Chondrocyte (in vitro differentiated cells): ENCODE results near the gene LILRA5. TPM values are rescaled to one million over a fixed set of nuclear protein-coding genes. Genes with fewer than 3 reads are reported as not detected.
"Not testable (repeated sequence)": the region's sequence is repeated elsewhere in the genome, so short reads cannot be mapped to it uniquely, and the experiment has no call there.

Experiments
- DNase-seq: peaks from one replicate; pipeline ENCODE4 v3.0.0; 2021; ENCODE audit warnings: mixed read lengths, low spot score
- H3K27ac Mint-ChIP-seq: one replicate; pipeline ENCODE4 v1.8.0; 2021; ENCODE audit warnings: mild to moderate bottlenecking, moderate library complexity, mixed read lengths; ENCODE audit not compliant: unreplicated experiment
- H3K27me3 Mint-ChIP-seq: 2 replicates; pipeline ENCODE4 v1.8.0; 2021; ENCODE audit warnings: low read depth, mixed read lengths
- H3K36me3 Mint-ChIP-seq: 2 replicates; pipeline ENCODE4 v1.8.0; 2021; ENCODE audit warnings: low read depth, mixed read lengths
- H3K4me1 Mint-ChIP-seq: 2 replicates; pipeline ENCODE4 v1.8.0; 2021; ENCODE audit warnings: low read depth, mild to moderate bottlenecking, mixed read lengths
- H3K4me3 Mint-ChIP-seq: one replicate; pipeline ENCODE4 v1.8.0; 2021; ENCODE audit warnings: mild to moderate bottlenecking, moderate library complexity, mixed read lengths; ENCODE audit not compliant: unreplicated experiment
- H3K9me3 Mint-ChIP-seq: 2 replicates; pipeline ENCODE4 v1.8.0; 2021; ENCODE audit warnings: low read depth, mixed read lengths
- total RNA-seq: library from RNA; stranded (reverse); gene quantifications from 3 replicates; pipeline ENCODE4 v1.2.1, GENCODE V29; 2021
- TF ChIP-seq, protein P1 (sequence below): fragments of 200-600 bp; sonication (generic); IDR thresholded peaks from 2 replicates; pipeline ENCODE4 v1.5.0; 2021; ENCODE audit warnings: antibody characterized with exemption, mild to moderate bottlenecking, moderate library complexity

Gene LILRA5
- total RNA-seq, 1 donor from 2014 or later: not detected

DNA sequence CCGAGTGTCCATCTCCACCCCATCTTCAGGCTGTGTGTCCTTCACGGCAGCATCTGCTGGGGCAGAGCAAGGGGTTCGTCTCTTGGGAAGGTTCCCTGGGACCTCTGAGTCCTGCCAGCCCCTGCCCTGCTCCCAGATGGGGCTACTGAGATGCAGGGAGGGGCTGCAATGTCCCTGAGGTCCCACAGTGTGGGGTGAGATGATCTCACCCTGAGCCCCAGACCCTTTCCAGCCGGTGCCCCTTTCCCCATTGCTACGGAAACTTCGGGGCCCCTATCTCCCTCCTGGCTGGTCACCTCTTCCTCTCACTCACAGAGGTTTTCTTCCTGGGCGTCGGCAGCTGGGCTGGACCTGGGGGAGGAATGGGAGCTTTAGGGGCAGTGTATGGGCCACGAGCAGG, 37.0 kb downstream of the LILRA5 start:
- Mint-ChIP-seq H3K27me3 (peaks cover 24% of the 10 kb centered on the region), H3K4me3 (no peak overlapping the region)
- TF ChIP-seq, protein P1, sequence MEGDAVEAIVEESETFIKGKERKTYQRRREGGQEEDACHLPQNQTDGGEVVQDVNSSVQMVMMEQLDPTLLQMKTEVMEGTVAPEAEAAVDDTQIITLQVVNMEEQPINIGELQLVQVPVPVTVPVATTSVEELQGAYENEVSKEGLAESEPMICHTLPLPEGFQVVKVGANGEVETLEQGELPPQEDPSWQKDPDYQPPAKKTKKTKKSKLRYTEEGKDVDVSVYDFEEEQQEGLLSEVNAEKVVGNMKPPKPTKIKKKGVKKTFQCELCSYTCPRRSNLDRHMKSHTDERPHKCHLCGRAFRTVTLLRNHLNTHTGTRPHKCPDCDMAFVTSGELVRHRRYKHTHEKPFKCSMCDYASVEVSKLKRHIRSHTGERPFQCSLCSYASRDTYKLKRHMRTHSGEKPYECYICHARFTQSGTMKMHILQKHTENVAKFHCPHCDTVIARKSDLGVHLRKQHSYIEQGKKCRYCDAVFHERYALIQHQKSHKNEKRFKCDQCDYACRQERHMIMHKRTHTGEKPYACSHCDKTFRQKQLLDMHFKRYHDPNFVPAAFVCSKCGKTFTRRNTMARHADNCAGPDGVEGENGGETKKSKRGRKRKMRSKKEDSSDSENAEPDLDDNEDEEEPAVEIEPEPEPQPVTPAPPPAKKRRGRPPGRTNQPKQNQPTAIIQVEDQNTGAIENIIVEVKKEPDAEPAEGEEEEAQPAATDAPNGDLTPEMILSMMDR: no peak

DNA sequence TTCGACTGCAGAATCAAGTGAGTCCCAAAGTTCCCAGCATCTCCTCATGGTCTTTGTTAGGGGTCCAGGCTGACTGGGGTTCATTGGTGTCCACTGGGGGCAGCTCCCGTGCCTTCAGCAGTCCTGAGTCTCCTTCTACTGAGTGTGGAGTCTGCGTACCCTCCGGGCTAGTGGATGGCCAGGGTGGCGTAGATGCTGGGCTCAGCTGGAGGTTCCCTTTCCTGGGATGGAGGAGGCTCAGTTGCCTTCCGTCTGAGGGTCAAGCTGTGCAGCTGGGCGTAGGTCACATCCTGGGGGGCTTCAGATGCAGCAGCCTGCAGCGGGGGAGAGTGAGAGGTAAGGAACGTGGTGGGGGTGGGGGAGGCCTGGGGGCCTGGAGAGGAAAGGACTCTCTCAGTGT, 38.5 kb downstream of the LILRA5 start:
- not testable (repeated sequence) for H3K27ac Mint-ChIP-seq, DNase-seq, H3K36me3 Mint-ChIP-seq, H3K4me1 Mint-ChIP-seq, H3K9me3 Mint-ChIP-seq, H3K4me3 Mint-ChIP-seq
- peaks cover 27% of the 10 kb centered on the region for H3K27me3 Mint-ChIP-seq

More for the DNA sequence above, 37.0 kb downstream of the LILRA5 start:
- Mint-ChIP-seq H3K4me1 (no peaks in the 10 kb centered on the region), H3K9me3 (no peaks in the 10 kb centered on the region), H3K36me3 (no peaks in the 10 kb centered on the region), H3K27ac (no peak overlapping the region)
- no peak for DNase-seq

DNA sequence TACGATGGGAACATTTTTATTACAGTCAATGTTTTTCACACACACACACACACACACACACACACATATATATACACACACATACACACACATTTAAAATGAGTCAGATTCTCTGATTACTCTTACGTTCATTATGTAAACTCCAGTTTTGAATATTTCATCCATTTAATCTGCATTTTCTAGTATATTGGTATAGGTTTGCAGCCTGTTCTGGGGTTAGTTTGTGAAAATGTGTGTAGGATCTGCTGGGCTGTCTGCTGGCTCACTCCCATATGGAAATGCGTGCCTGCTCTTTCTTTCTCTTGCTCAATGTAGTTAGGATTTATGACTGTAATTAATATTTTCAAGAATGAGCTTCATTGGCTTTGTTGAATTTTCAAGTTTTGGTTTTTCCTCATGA, 39.1 kb downstream of the LILRA5 start:
- H3K36me3 Mint-ChIP-seq: no peaks in the 10 kb centered on the region
- H3K4me3 Mint-ChIP-seq: no peak overlapping the region
- TF ChIP-seq, protein P1: no peak
- H3K27me3 Mint-ChIP-seq: peaks cover 27% of the 10 kb centered on the region
- H3K9me3 Mint-ChIP-seq: peaks cover 2% of the 10 kb centered on the region
- no peaks in the 10 kb centered on the region for H3K4me1 Mint-ChIP-seq
- H3K27ac Mint-ChIP-seq: no peak overlapping the region
- DNase-seq: no peak

DNA sequence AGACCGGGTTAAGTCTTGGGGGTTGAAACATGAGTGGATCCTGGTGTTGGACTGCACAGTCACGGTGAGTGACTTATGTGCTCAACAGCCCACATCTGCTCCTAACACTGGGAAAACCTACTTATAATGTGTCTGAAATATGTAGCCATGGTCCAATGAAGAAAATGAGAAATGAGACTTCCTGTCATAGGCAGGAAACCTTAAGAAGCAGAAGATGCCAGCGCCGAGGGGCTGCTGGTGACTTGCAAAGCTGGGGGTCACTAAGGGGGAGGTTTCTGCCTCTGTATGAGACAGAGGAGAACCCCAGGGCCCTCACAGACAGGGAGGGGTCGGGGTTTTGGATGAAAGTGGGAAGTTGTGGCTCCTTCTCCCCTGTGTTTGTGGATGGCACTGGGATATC, 40.8 kb downstream of the LILRA5 start:
- H3K9me3 Mint-ChIP-seq, H3K4me1 Mint-ChIP-seq, DNase-seq, H3K4me3 Mint-ChIP-seq, H3K27ac Mint-ChIP-seq, H3K36me3 Mint-ChIP-seq: not testable (repeated sequence)
- peaks cover 35% of the 10 kb centered on the region for H3K27me3 Mint-ChIP-seq

DNA sequence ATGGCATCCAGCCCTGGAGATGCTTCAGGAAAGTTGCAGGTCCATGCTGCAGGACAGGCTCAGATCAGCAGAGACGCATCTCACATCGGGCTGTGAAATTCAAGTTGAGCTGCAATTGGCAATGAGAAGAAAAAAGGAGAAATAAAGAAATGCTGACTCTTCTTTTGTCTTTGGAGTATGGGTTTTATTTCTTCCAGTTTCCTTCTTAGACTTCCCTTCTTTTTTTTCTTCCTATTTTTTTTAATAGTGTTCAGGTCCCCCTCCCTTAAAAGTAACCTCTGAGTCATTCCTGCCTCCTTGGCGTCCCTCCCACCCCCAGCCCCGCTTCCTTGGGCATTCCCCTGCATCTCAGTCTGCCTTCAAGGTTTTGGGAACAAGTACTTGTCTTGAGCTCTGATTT, 41.4 kb downstream of the LILRA5 start:
- peaks cover 34% of the 10 kb centered on the region for H3K27me3 Mint-ChIP-seq
- H3K27ac Mint-ChIP-seq, H3K36me3 Mint-ChIP-seq, DNase-seq, H3K9me3 Mint-ChIP-seq, H3K4me1 Mint-ChIP-seq, H3K4me3 Mint-ChIP-seq: not testable (repeated sequence)

DNA sequence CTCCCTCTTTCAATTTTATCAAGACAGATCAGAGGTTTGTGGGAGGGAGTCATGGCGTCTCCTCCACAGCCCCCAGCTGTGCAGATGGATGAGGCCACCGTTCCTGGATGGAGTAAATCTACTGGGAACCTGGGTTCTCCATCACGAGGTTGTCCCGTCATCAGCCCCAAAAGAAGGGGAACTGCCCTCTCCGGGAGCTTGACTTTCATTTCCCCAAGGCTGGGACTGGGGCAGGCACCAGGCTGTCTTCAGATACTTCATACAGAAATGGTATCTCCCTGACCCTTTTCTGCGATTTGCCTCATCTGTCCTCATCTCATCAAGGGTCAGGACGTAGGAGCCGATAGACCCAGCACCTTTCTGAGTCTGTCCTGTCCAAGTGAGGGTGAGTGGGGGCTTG, 41.9 kb downstream of the LILRA5 start:
- H3K27me3 Mint-ChIP-seq: peaks cover 31% of the 10 kb centered on the region
- no peak overlapping the region for H3K27ac Mint-ChIP-seq
- H3K4me1 Mint-ChIP-seq: no peaks in the 10 kb centered on the region

DNA sequence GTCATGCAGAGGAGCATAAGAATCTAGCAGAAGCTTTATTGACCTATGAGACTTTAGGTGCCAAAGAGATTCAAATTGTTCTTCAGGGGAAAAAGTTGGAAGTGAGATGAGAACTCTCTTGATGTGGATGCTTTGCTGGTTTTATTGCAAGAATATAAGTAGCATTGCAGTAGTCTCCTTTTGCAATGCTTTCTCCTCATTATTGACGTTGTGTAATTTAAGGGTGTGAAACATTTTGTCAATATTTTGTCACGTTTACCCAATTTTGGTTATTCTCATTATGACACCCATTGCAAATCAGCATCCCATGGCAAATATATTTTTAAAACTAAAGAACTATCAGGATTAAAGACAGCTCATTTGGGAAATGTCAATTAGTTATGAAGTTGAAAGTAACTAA, 44.0 kb downstream of the LILRA5 start:
- Mint-ChIP-seq H3K27ac (no peak overlapping the region), H3K36me3 (no peaks in the 10 kb centered on the region), H3K9me3 (peaks cover 2% of the 10 kb centered on the region), H3K27me3 (peaks cover 19% of the 10 kb centered on the region), H3K4me1 (no peaks in the 10 kb centered on the region), H3K4me3 (no peak overlapping the region)
- TF ChIP-seq, protein P1: no peak
- DNase-seq: no peak

More for the DNA sequence above, 41.9 kb downstream of the LILRA5 start:
- H3K4me3 Mint-ChIP-seq: no peak overlapping the region
- peaks cover 2% of the 10 kb centered on the region for H3K9me3 Mint-ChIP-seq
- TF ChIP-seq, protein P1: no peak
- DNase-seq: no peak
- no peaks in the 10 kb centered on the region for H3K36me3 Mint-ChIP-seq
